Endodermal cell (in vitro differentiated cells): Measurements from ENCODE around the gene SYT11. TPM values are rescaled to one million over a fixed set of nuclear protein-coding genes. Genes with fewer than 3 reads are reported as not detected.

Experiments used
- DNase-seq: peaks from one replicate; pipeline ENCODE4 v3.0.0-alpha.2; 2017
- H3K27ac ChIP-seq: 2 replicates; pipeline ENCODE4 v1.5.1; 2013; ENCODE audit warnings: mild to moderate bottlenecking, low read depth, low read length, moderate library complexity
- H3K27me3 ChIP-seq: 2 replicates; pipeline ENCODE4 v1.6.1; 2013; ENCODE audit warnings: mild to moderate bottlenecking, low read length, moderate library complexity; ENCODE audit not compliant: insufficient read depth, control insufficient read depth, poor library complexity, severe bottlenecking
- H3K36me3 ChIP-seq: 2 replicates; pipeline ENCODE4 v1.7.0; 2013; ENCODE audit warnings: mild to moderate bottlenecking, low read length, moderate library complexity; ENCODE audit not compliant: control insufficient read depth, insufficient read depth
- H3K4me1 ChIP-seq: one replicate; pipeline ENCODE4 v1.7.0; 2013; ENCODE audit warnings: low read length; ENCODE audit not compliant: control insufficient read depth, insufficient read depth
- H3K4me3 ChIP-seq: 2 replicates; pipeline ENCODE4 v1.5.1; 2013; ENCODE audit warnings: mild to moderate bottlenecking, low read length, moderate library complexity
- H3K9ac ChIP-seq: 2 replicates; pipeline ENCODE4 v1.6.1; 2013; ENCODE audit warnings: mild to moderate bottlenecking, low read length, moderate library complexity; ENCODE audit not compliant: poor library complexity, severe bottlenecking; ENCODE audit errors: extremely low read depth
- H3K9me3 ChIP-seq: 2 replicates; pipeline ENCODE4 v1.6.1; 2013; ENCODE audit warnings: mild to moderate bottlenecking, low read length, moderate library complexity; ENCODE audit not compliant: control insufficient read depth
- H3K27ac Mint-ChIP-seq: 2 replicates; pipeline ENCODE4 v1.8.0; 2020; ENCODE audit warnings: mixed read lengths
- H3K27me3 Mint-ChIP-seq: 2 replicates; pipeline ENCODE4 v1.8.0; 2021; ENCODE audit warnings: mild to moderate bottlenecking, mixed read lengths; ENCODE audit not compliant: insufficient read depth
- H3K36me3 Mint-ChIP-seq: 2 replicates; pipeline ENCODE4 v1.8.0; 2020; ENCODE audit warnings: low read depth, mixed read lengths
- H3K4me1 Mint-ChIP-seq: 2 replicates; pipeline ENCODE4 v1.8.0; 2020; ENCODE audit warnings: mixed read lengths
- H3K4me3 Mint-ChIP-seq: 2 replicates; pipeline ENCODE4 v1.8.0; 2020; ENCODE audit warnings: mild to moderate bottlenecking, moderate library complexity, mixed read lengths
- H3K9me3 Mint-ChIP-seq: 2 replicates; pipeline ENCODE4 v1.8.0; 2020; ENCODE audit warnings: mild to moderate bottlenecking, mixed read lengths
- WGBS, 2 experiments: methylation state at CpG; one replicate each; pipeline versions ENCODE4 v1.1.5 to v1.1.7; 2013; ENCODE audit warnings: missing lambda C conversion rate in 2 of 2, mixed read lengths in 1 of 2; ENCODE audit not compliant: insufficient coverage in 1 of 2, insufficient read length in 1 of 2; 5-methylcytosine and 5-hydroxymethylcytosine counted together
- total RNA-seq, 2 donors: library from RNA; stranded (reverse); fragmentation: NEBNext Ultra II Directional in 1 of 2; extraction: Animal tissue kit (Norgen Biotek cat#: 25700) in 1 of 2; gene quantifications; 2 replicates in 1 of 2; 3 replicates in 1 of 2; pipeline ENCODE4 v1.2.1, GENCODE V29; 2021
- TF ChIP-seq, protein P1 (sequence below): fragments of 200-600 bp; sonication (generic); conservative IDR thresholded peaks from 2 replicates; pipeline ENCODE4 v1.5.0; 2021; ENCODE audit warnings: antibody characterized with exemption, mild to moderate bottlenecking

The SYT11 gene
- total RNA-seq, 2 donors from 2014 or later = 0.40 to 5.0 TPM

DNA sequence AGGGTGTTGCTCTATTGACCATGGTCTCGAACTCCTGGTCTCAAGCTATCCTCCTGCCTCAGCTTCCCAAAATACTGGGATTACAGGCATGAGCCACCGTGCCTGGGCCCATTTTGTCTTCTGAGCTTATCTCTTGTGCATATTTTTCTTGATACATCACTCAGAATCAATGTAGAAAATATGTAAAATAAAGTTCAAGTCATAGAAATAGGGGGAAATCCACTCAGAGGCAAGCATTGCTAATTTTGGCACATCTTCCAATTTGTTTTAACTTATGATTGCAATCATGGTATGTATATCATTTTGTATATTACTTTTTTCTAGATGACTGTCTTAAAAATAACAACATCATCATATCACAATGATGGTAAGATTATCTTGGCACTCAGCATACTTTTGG lies 30.2 kb downstream of the SYT11 start:
- H3K27me3 Mint-ChIP-seq = no peaks in the 10 kb centered on the region
- 78 to 79% methylated on average over 2 of the region's 2 CpGs for WGBS, 2 experiments

DNA sequence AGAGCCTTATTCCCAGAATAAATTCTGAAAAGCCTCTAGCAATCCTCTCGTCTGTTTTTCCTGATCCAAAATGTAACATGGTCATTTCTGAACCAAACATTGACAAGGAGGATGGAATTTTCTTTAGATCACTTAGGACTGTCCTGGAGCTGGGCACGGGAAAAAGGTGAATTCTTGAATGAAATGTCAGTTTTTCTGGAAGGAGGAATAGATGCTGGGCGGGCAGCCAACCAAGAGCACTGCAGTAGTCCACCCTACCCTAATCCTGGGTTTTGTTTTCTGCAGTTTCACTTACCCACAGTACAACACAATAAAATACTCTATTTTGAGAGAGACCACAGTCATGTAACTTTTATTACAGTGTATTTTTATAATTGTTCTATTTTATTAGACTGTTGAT lies 30.9 kb downstream of the SYT11 start:
- H3K9me3 ChIP-seq = no peaks in the 10 kb centered on the region
- TF ChIP-seq, protein P1, sequence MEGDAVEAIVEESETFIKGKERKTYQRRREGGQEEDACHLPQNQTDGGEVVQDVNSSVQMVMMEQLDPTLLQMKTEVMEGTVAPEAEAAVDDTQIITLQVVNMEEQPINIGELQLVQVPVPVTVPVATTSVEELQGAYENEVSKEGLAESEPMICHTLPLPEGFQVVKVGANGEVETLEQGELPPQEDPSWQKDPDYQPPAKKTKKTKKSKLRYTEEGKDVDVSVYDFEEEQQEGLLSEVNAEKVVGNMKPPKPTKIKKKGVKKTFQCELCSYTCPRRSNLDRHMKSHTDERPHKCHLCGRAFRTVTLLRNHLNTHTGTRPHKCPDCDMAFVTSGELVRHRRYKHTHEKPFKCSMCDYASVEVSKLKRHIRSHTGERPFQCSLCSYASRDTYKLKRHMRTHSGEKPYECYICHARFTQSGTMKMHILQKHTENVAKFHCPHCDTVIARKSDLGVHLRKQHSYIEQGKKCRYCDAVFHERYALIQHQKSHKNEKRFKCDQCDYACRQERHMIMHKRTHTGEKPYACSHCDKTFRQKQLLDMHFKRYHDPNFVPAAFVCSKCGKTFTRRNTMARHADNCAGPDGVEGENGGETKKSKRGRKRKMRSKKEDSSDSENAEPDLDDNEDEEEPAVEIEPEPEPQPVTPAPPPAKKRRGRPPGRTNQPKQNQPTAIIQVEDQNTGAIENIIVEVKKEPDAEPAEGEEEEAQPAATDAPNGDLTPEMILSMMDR = no peak
- Mint-ChIP-seq H3K4me1 (no peaks in the 10 kb centered on the region), H3K4me3 (no peak overlapping the region), H3K27ac (no peak overlapping the region), H3K9me3 (no peaks in the 10 kb centered on the region), H3K36me3 (no peaks in the 10 kb centered on the region), H3K27me3 (no peaks in the 10 kb centered on the region)
- H3K27ac ChIP-seq = no peak overlapping the region
- no peaks in the 10 kb centered on the region for H3K36me3 ChIP-seq
- H3K4me1 ChIP-seq = no peaks in the 10 kb centered on the region
- H3K9ac ChIP-seq = no peak overlapping the region
- H3K4me3 ChIP-seq = no peak overlapping the region
- H3K27me3 ChIP-seq = no peaks in the 10 kb centered on the region
- WGBS, 2 experiments = 54 to 83% methylated on average over 1 to 3 of the region's 3 CpGs
- no peak for DNase-seq

More for the DNA sequence above, 30.2 kb downstream of the SYT11 start:
- H3K27ac Mint-ChIP-seq = no peak overlapping the region
- H3K4me1 ChIP-seq = no peaks in the 10 kb centered on the region
- H3K9me3 Mint-ChIP-seq = no peaks in the 10 kb centered on the region
- no peak overlapping the region for H3K9ac ChIP-seq
- DNase-seq = no peak
- H3K4me1 Mint-ChIP-seq = no peaks in the 10 kb centered on the region
- H3K9me3 ChIP-seq = no peaks in the 10 kb centered on the region
- H3K4me3 ChIP-seq = no peak overlapping the region
- no peaks in the 10 kb centered on the region for H3K36me3 ChIP-seq
- H3K27ac ChIP-seq = no peak overlapping the region
- TF ChIP-seq, protein P1 = no peak
- H3K27me3 ChIP-seq = no peaks in the 10 kb centered on the region
- H3K4me3 Mint-ChIP-seq = no peak overlapping the region
- no peaks in the 10 kb centered on the region for H3K36me3 Mint-ChIP-seq

DNA sequence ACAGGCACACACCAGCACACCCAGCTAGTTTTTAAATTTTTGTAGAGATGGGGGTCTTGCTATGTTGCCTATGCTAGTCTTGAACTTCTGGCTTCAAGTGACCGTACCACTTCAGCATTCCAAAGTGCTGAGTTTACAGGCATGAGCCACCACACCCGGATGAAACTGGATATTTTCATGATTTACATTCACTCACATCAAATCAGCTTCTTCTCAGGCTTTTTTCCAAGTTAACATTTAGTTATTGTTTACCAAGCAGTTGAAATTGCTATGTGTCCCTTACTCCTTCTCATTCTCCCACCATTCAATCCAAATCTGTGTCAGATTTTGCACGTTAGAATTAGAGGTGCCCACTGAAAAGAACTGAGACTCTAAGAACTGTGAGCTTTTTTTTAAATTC lies 33.4 kb downstream of the SYT11 start:
- H3K9me3 ChIP-seq = no peaks in the 10 kb centered on the region
- no peak for DNase-seq
- H3K27ac ChIP-seq = no peak overlapping the region
- no peak overlapping the region for H3K9ac ChIP-seq
- H3K27me3 Mint-ChIP-seq = no peaks in the 10 kb centered on the region
- H3K4me3 Mint-ChIP-seq = no peak overlapping the region
- no peaks in the 10 kb centered on the region for H3K9me3 Mint-ChIP-seq
- peaks cover 8% of the 10 kb centered on the region for H3K36me3 ChIP-seq
- H3K4me3 ChIP-seq = no peak overlapping the region
- WGBS, 2 experiments = 73 to 75% methylated on average over 2 to 3 of the region's 3 CpGs
- TF ChIP-seq, protein P1 = no peak
- H3K4me1 Mint-ChIP-seq = no peaks in the 10 kb centered on the region
- peaks cover 14% of the 10 kb centered on the region for H3K36me3 Mint-ChIP-seq
- H3K27me3 ChIP-seq = no peaks in the 10 kb centered on the region
- no peaks in the 10 kb centered on the region for H3K4me1 ChIP-seq
- no peak overlapping the region for H3K27ac Mint-ChIP-seq
